CD4-positive, alpha-beta memory T cell (primary cell): ENCODE measurements around the gene GOLGA8N. TPM values are rescaled to one million over a fixed set of nuclear protein-coding genes. Genes with fewer than 3 reads are reported as not detected.
"Not testable (repeated sequence)": the region's sequence is repeated elsewhere in the genome, so short reads cannot be mapped to it uniquely, and the experiment has no call there.

Source experiments
- CTCF ChIA-PET: fragments of 350-600 bp; sonication (Branson Sonifier 250); formaldehyde crosslinking; loops from one replicate; lab custom pipeline; 2021; ENCODE audit warnings: inconsistent platforms; ENCODE audit not compliant: partially characterized antibody; lab: Charles Lee
- POLR2A ChIA-PET: fragments of 350-600 bp; sonication (Branson Sonifier 250); formaldehyde crosslinking; loops from one replicate; lab custom pipeline; 2021; ENCODE audit not compliant: partially characterized antibody; lab: Charles Lee
- DNase-seq, 5 donors: peaks; one replicate each; pipeline versions ENCODE4 v3.0.0 to v3.0.0-alpha.2; 2020 to 2022; ENCODE audit warnings: mixed read lengths in 1 of 5
- H3K27ac ChIP-seq: one replicate; pipeline ENCODE4 v1.7.0; 2013; ENCODE audit warnings: low read depth, low read length
- H3K27me3 ChIP-seq: 2 replicates; pipeline ENCODE4 v1.7.0; 2013; ENCODE audit warnings: mild to moderate bottlenecking, low read length, moderate library complexity; ENCODE audit not compliant: insufficient read depth
- H3K36me3 ChIP-seq: 2 replicates; pipeline ENCODE4 v1.7.0; 2013; ENCODE audit warnings: mild to moderate bottlenecking, low read length, moderate library complexity; ENCODE audit not compliant: insufficient read depth
- H3K4me1 ChIP-seq: 2 replicates; pipeline ENCODE4 v1.7.0; 2013; ENCODE audit warnings: mild to moderate bottlenecking, low read length, moderate library complexity; ENCODE audit not compliant: insufficient read depth
- H3K4me3 ChIP-seq, 2 donors: one replicate each; pipeline ENCODE4 v1.7.0; 2013; ENCODE audit warnings: low read length in 2 of 2, mild to moderate bottlenecking in 1 of 2
- H3K9me3 ChIP-seq, 2 donors: one replicate each; pipeline ENCODE4 v1.7.0; 2013; ENCODE audit warnings: low read length in 2 of 2, control low read depth in 1 of 2; ENCODE audit not compliant: control insufficient read depth in 1 of 2
- H3K27ac Mint-ChIP-seq, 7 donors: one replicate each; pipeline ENCODE4 v1.8.0; 2020 to 2021; ENCODE audit warnings: mixed read lengths in 7 of 7, mild to moderate bottlenecking in 6 of 7, inconsistent platforms in 3 of 7, moderate library complexity in 3 of 7
- H3K27me3 Mint-ChIP-seq, 2 donors: one replicate each; pipeline ENCODE4 v1.8.0; 2020 to 2021; ENCODE audit warnings: mixed read lengths in 2 of 2
- H3K36me3 Mint-ChIP-seq, 2 donors: one replicate each; pipeline ENCODE4 v1.8.0; 2020 to 2021; ENCODE audit warnings: mixed read lengths in 2 of 2, inconsistent platforms in 1 of 2, mild to moderate bottlenecking in 1 of 2
- H3K4me1 Mint-ChIP-seq, 4 donors: one replicate each; pipeline ENCODE4 v1.8.0; 2020 to 2021; ENCODE audit warnings: mixed read lengths in 4 of 4, mild to moderate bottlenecking in 1 of 4
- H3K4me3 Mint-ChIP-seq, 8 donors: one replicate each; pipeline ENCODE4 v1.8.0; 2020 to 2021; ENCODE audit warnings: mixed read lengths in 8 of 8, mild to moderate bottlenecking in 7 of 8, moderate library complexity in 6 of 8, inconsistent platforms in 3 of 8
- H3K9me3 Mint-ChIP-seq, 8 donors: one replicate each; pipeline ENCODE4 v1.8.0; 2020 to 2021; ENCODE audit warnings: mixed read lengths in 8 of 8, mild to moderate bottlenecking in 5 of 8, inconsistent platforms in 3 of 8, moderate library complexity in 1 of 8
- intact Hi-C: fragments of 100-400 bp; cut with micrococcal nuclease; formaldehyde crosslinking; loops from one replicate; pipeline ENCODE4 v1.15.1; 2023
- polyA plus RNA-seq, 2 donors: library from polyadenylated mRNA; unstranded; fragments of 300-500 nt; fragmentation: Illumina TruSeq; gene quantifications; one replicate each; pipeline ENCODE4 v1.2.3, GENCODE V29; 2021
- total RNA-seq, 2 experiments: library from RNA; stranded (reverse); gene quantifications; one replicate each; pipeline ENCODE4 v1.2.3, GENCODE V29; 2021

Gene GOLGA8N
- total RNA-seq: 1 to 10 TPM; 7.0 to 8.2 TPM
- under 1 TPM in 1 of 2 donors, not detected in 1; 0.17 TPM for polyA plus RNA-seq

GRCh38 chr15:32593151-32593550 lies at the start of gene GOLGA8N:
Gene GOLGA8N (plus strand): TSS chr15:32593456.
- H3K27me3 Mint-ChIP-seq, H3K9me3 Mint-ChIP-seq, DNase-seq, H3K9me3 ChIP-seq, H3K4me1 Mint-ChIP-seq, H3K36me3 Mint-ChIP-seq, H3K36me3 ChIP-seq, intact Hi-C loops, H3K27me3 ChIP-seq, H3K4me3 ChIP-seq, H3K4me3 Mint-ChIP-seq, H3K4me1 ChIP-seq, H3K27ac Mint-ChIP-seq, CTCF ChIA-PET, POLR2A ChIA-PET, H3K27ac ChIP-seq: not testable (repeated sequence)

DNA sequence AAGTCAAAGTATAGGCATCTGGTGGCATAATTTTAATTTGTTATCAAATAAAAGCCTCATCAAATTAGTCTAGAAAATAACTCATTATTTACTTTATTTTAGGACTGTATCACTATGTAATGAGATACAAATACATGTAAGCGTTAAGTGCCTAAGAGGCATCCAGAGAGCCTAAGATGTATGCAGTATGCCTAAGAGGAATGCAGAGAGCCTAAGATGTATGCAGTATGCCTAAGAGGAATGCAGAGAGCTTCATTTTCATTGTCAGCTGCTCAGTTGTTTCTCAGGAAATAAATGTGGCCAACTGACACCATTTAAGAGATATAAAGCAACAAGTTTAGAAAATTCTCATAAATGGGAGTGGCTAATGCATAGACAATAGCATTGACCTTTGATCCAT lies 49.8 kb upstream of the GOLGA8N start:
- H3K4me1 Mint-ChIP-seq, H3K27ac ChIP-seq, H3K36me3 ChIP-seq, H3K4me3 Mint-ChIP-seq, H3K27me3 ChIP-seq, H3K9me3 Mint-ChIP-seq, H3K9me3 ChIP-seq, H3K4me3 ChIP-seq, CTCF ChIA-PET, H3K27me3 Mint-ChIP-seq, DNase-seq, POLR2A ChIA-PET, H3K27ac Mint-ChIP-seq, H3K4me1 ChIP-seq, intact Hi-C loops, H3K36me3 Mint-ChIP-seq: not testable (repeated sequence)

DNA sequence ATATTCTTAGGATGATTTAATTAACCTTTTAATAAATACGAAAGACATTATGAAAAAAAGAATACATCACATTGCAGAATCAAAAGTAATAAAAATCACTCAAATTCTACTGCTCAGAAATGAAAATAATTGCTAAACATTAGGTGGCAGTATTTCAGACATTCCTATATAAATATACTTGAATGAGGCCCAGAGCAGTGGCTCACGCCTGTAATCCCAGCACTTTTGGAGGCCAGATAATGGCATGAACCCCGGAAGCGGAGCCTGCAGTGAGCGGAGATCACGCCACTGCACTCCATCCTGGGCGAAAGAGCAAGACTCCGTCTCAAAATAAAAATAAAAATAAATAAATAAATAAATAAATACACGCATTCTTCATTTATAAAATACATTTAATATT lies 48.1 kb upstream of the GOLGA8N start:
- H3K27ac Mint-ChIP-seq, H3K9me3 Mint-ChIP-seq, H3K4me3 ChIP-seq, H3K36me3 ChIP-seq, H3K4me1 ChIP-seq, H3K9me3 ChIP-seq, intact Hi-C loops, DNase-seq, H3K27me3 ChIP-seq, H3K4me3 Mint-ChIP-seq, CTCF ChIA-PET, H3K27ac ChIP-seq, H3K36me3 Mint-ChIP-seq, POLR2A ChIA-PET, H3K4me1 Mint-ChIP-seq, H3K27me3 Mint-ChIP-seq: not testable (repeated sequence)

- intact Hi-C loops, H3K4me3 Mint-ChIP-seq, DNase-seq, H3K36me3 Mint-ChIP-seq, H3K4me3 ChIP-seq, H3K27ac Mint-ChIP-seq, H3K4me1 Mint-ChIP-seq, H3K9me3 Mint-ChIP-seq, POLR2A ChIA-PET, CTCF ChIA-PET, H3K36me3 ChIP-seq, H3K27me3 ChIP-seq, H3K27ac ChIP-seq, H3K9me3 ChIP-seq, H3K27me3 Mint-ChIP-seq, H3K4me1 ChIP-seq: not testable (repeated sequence)
Measured at GRCh38 chr15:32554587-32554986, 38.7 kb upstream of the GOLGA8N start.

DNA sequence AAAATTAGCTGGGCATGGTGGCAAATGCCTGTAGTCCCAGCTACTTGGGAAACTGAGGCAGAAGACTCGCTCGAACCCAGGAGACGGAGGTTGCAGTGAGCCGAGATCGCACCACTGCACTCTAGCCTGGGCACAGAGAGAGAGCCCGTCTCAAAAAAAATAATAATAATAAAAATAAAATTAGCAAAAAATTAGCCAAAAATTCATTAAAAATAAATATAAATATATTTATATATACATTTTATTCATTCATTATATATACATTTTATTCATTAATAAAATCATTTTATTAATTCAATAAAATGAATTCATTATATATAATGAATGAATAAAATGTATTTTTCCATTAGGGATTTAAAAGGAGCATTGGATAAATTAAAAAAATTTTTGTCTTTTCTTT lies 31.1 kb upstream of the GOLGA8N start:
- H3K4me3 Mint-ChIP-seq, H3K36me3 ChIP-seq, H3K9me3 ChIP-seq, POLR2A ChIA-PET, H3K4me1 Mint-ChIP-seq, H3K27ac Mint-ChIP-seq, DNase-seq, CTCF ChIA-PET, H3K4me3 ChIP-seq, H3K27me3 Mint-ChIP-seq, H3K4me1 ChIP-seq, H3K36me3 Mint-ChIP-seq, H3K9me3 Mint-ChIP-seq, H3K27ac ChIP-seq, H3K27me3 ChIP-seq, intact Hi-C loops: not testable (repeated sequence)

GRCh38 chr15:32568988-32569387 lies 24.3 kb upstream of the GOLGA8N start:
- DNase-seq, H3K4me1 Mint-ChIP-seq, H3K9me3 Mint-ChIP-seq, H3K27me3 Mint-ChIP-seq, H3K9me3 ChIP-seq, H3K4me1 ChIP-seq, CTCF ChIA-PET, H3K27ac Mint-ChIP-seq, H3K36me3 ChIP-seq, intact Hi-C loops, H3K27me3 ChIP-seq, POLR2A ChIA-PET, H3K36me3 Mint-ChIP-seq, H3K4me3 Mint-ChIP-seq, H3K27ac ChIP-seq, H3K4me3 ChIP-seq: not testable (repeated sequence)

- H3K4me1 Mint-ChIP-seq, intact Hi-C loops, H3K4me3 ChIP-seq, H3K27me3 Mint-ChIP-seq, H3K36me3 ChIP-seq, H3K9me3 Mint-ChIP-seq, H3K36me3 Mint-ChIP-seq, CTCF ChIA-PET, H3K27ac ChIP-seq, H3K9me3 ChIP-seq, POLR2A ChIA-PET, H3K27me3 ChIP-seq, H3K4me1 ChIP-seq: not testable (repeated sequence)
- peak overlapping the region in 6 of 8 donors; percentile 14 to 74 (median 63) for H3K4me3 Mint-ChIP-seq
- peak in 2 of 5 donors; percentile 2 to 5 for DNase-seq
- H3K27ac Mint-ChIP-seq: peak overlapping the region in 3 of 7 donors; percentile 2 to 77 (median 12)
Measured at GRCh38 chr15:32578482-32578881, 14.8 kb upstream of the GOLGA8N start.

DNA sequence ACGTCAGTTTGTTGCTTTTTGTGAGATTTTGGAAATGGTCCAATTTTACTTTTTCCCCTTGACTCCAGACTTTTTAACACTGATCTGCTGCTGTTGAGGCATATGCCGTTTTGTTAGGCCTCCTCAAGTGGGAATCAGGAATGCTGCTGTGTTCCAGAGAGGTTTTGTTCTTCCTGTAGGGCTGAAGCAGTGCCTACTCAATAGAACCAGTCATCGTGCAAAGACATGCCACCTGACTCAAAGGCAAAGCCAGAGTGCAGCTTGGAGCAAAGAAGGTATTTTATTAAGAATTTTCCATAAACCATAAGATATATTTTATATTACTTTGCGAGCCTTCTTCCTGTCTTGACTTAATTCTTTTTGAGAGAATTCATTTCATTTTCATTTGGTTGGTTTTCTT lies 7.4 kb upstream of the GOLGA8N start:
- H3K4me3 Mint-ChIP-seq, H3K4me1 Mint-ChIP-seq, H3K4me1 ChIP-seq, H3K27me3 Mint-ChIP-seq, POLR2A ChIA-PET, H3K9me3 ChIP-seq, CTCF ChIA-PET, H3K9me3 Mint-ChIP-seq, H3K36me3 Mint-ChIP-seq, H3K27ac Mint-ChIP-seq, H3K27me3 ChIP-seq, DNase-seq, H3K4me3 ChIP-seq, intact Hi-C loops, H3K36me3 ChIP-seq, H3K27ac ChIP-seq: not testable (repeated sequence)
